Activated CD4-positive, alpha-beta T cell treated with anti-CD3 and anti-CD28 coated beads, Interleukin-2, amount 10 ng/mL, durations not matched to agents 7 days and 5 days (primary cell): Measurements from ENCODE around the gene ANKS3. TPM values are rescaled to one million over a fixed set of nuclear protein-coding genes. Genes with fewer than 3 reads are reported as not detected.

Experiments
- CTCF ChIA-PET: fragments of 350-600 bp; sonication (Branson Sonifier 250); formaldehyde crosslinking; loops from one replicate; lab custom pipeline; 2021; ENCODE audit warnings: antibody characterized with exemption; lab: Charles Lee
- POLR2A ChIA-PET: fragments of 350-600 bp; sonication (Branson Sonifier 250); formaldehyde crosslinking; loops from one replicate; lab custom pipeline; 2021; ENCODE audit warnings: antibody characterized with exemption; lab: Charles Lee
- DNase-seq: peaks from one replicate; pipeline ENCODE4 v3.0.0-alpha.2; 2020
- H3K27ac Mint-ChIP-seq: one replicate; pipeline ENCODE4 v1.8.0; 2021; ENCODE audit warnings: mild to moderate bottlenecking, moderate library complexity, mixed read lengths
- H3K27me3 Mint-ChIP-seq: one replicate; pipeline ENCODE4 v1.8.0; 2021; ENCODE audit warnings: mixed read lengths
- H3K36me3 Mint-ChIP-seq: one replicate; pipeline ENCODE4 v1.8.0; 2021; ENCODE audit warnings: low read depth, mixed read lengths
- H3K4me1 Mint-ChIP-seq: one replicate; pipeline ENCODE4 v1.8.0; 2021; ENCODE audit warnings: mixed read lengths
- H3K4me3 Mint-ChIP-seq: one replicate; pipeline ENCODE4 v1.8.0; 2021; ENCODE audit warnings: mild to moderate bottlenecking, moderate library complexity, mixed read lengths
- H3K9me3 Mint-ChIP-seq: one replicate; pipeline ENCODE4 v1.8.0; 2021; ENCODE audit warnings: mixed read lengths
- total RNA-seq, 2 experiments: library from RNA; stranded (reverse); gene quantifications; one replicate each; pipeline ENCODE4 v1.2.3, GENCODE V29; 2021

Gene ANKS3
- total RNA-seq, 2 experiments from 2014 or later, result 12.4 to 16.7 TPM

DNA sequence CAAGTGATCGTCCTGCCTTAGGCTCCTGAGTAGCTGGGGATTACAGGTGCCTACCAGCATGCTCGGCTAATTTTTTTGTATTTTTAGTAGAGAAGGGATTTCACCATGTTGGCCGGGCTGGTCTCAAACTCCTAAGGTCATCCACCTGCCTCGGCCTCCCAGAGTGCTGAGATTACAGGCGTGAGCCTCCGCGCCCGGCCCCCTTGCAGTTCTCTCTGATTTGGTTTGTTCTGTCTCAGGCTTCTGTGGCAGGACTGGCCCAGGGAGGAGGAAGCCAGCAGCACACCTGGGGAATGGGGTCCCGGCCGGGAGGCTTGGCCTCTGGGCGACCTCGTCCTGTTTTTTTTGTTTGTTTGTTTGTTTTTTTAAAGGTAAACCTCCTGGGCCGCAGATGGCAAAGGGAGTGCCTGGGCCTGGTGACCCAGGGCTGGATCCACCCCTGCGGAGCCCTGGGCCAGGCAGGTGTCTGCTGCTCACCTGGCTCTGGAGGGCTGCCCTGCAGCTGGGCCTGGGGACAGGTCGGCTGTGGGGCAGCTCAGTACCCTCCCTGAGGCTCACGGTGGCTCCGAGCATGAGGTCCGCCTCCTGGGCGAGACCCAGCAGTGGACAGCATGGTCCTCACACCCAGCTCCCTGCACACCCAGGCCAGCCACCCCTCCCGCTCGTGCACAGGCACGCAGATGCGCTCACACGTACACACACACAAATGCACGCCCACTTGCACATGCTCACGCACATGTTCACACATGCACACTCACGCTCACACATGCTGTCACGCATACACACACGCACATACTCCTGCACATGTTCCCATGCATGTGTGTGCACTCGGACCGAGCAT, 44.0 kb downstream of the ANKS3 start:
- CTCF ChIA-PET, result interaction anchor here (1.1 to 1.3 kb wide), 2 partner anchors 17 to 138 kb away, joined by 4 to 5 read pairs; no protein-coding TSS in a partner anchor

DNA sequence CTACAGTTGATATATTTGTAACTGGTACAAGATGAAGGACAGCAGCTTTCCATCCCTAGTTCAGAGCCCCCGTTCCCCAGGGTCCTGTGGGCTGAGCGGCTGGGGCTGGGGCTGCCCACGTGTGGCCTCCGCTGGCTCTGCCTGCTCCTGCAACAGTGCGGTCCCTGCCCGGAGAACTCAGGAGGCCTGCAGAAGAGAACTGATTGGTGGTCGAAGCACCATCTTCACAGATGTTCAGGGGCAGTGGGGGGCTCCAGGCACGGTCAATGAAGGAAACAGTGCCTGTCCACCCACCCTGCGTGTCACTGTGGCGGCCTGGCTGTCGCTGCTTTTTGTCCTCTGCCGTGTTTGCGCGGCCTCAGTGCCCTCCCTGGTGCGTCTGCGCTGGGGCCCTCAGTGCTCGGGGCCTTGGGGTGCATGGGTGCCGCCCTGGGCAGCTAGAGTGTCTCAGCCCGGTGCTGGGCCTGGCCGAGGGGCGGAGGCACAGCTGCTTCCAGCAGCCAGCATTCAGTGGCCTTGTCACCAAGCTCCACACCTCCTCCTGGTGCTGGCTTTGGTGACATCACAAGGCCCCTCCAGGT, 44.9 kb downstream of the ANKS3 start:
- Mint-ChIP-seq H3K27me3 (no peaks in the 10 kb centered on the region), H3K4me3 (no peak overlapping the region), H3K36me3 (peaks cover 9% of the 10 kb centered on the region), H3K27ac (no peak overlapping the region), H3K9me3 (no peaks in the 10 kb centered on the region), H3K4me1 (peaks cover 11% of the 10 kb centered on the region)
- ChIA-PET CTCF (interaction anchor here (1.1 to 1.2 kb wide), 2 partner anchors 73 to 137 kb away, joined by 3 to 5 read pairs; no protein-coding TSS in a partner anchor), POLR2A (no interaction called here)
- no peak for DNase-seq

More for the DNA sequence above, 44.0 kb downstream of the ANKS3 start:
- Mint-ChIP-seq H3K4me3 (no peak overlapping the region), H3K27me3 (no peaks in the 10 kb centered on the region), H3K27ac (no peak overlapping the region), H3K4me1 (peaks cover 13% of the 10 kb centered on the region), H3K36me3 (peaks cover 4% of the 10 kb centered on the region), H3K9me3 (no peaks in the 10 kb centered on the region)
- DNase-seq, result no peak
- POLR2A ChIA-PET, result no interaction called here

DNA sequence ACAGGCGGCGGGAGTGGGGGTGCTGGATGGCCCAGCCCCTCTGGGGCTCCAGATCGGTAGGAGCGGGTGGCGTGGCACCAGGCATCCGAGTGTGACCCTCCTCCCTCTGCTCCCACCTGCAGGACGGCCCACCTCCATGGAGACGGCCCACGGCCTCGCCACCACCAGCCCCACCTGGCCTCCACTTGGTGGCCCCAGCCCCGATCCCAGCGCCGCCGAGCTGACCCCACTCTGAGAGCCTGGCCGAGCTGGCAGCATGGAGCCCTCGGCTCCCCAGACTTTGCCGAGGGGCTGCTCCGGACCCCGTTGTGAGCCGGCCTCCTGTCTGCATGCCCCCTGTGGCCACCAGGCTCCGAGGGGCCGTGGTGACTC, 45.4 kb downstream of the ANKS3 start:
- POLR2A ChIA-PET, result no interaction called here
- Mint-ChIP-seq H3K36me3 (peaks cover 9% of the 10 kb centered on the region), H3K4me1 (peaks cover 11% of the 10 kb centered on the region), H3K27ac (no peak overlapping the region), H3K9me3 (no peaks in the 10 kb centered on the region), H3K4me3 (no peak overlapping the region), H3K27me3 (no peaks in the 10 kb centered on the region)
- CTCF ChIA-PET, result interaction anchor here (1.2 kb wide), 1 partner anchor 73 kb away, joined by 3 read pairs; no protein-coding TSS in a partner anchor
- no peak for DNase-seq

DNA sequence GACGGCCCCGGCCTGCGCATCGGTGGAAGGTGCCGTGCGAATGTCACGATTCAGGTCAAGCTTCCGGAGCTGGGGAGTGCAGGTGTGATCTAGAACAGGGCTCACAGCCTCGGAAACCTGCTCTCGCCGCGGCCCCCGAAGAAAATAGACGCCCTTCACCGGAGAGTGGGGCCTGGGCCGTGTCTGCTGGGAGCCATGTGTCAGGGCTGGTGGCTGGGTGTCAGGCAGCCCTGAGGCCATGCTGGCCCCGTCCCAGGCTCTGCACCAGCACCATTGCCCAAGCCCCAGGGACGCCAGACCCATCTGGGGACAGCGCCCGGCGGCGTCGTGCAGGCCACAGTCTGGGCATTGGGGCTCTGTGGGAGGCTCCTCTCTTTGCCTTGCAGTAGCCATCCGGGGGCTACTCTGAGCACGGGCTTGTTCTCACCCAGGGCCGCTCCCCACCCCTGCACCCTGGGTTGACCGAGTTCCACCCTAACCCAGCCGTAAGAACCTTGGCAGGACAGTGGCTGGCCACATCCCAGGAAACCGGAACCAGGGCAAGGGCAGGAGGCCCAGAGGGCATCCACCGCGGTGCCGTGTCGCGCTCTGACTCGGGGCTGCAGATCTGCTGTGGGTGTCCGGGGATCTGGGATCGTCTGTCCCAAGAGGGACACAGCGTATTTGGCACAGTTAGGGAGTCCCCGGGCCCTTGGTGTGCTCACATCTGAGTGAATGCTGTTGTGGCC, 46.0 kb downstream of the ANKS3 start:
- Mint-ChIP-seq H3K4me3 (no peak overlapping the region), H3K27ac (no peak overlapping the region), H3K4me1 (peaks cover 8% of the 10 kb centered on the region), H3K27me3 (no peaks in the 10 kb centered on the region), H3K36me3 (peaks cover 9% of the 10 kb centered on the region), H3K9me3 (no peaks in the 10 kb centered on the region)
- ChIA-PET CTCF (interaction anchor here (1.2 kb wide), 1 partner anchor 72 kb away, joined by 3 read pairs; no protein-coding TSS in a partner anchor), POLR2A (no interaction called here)
- DNase-seq, result no peak

DNA sequence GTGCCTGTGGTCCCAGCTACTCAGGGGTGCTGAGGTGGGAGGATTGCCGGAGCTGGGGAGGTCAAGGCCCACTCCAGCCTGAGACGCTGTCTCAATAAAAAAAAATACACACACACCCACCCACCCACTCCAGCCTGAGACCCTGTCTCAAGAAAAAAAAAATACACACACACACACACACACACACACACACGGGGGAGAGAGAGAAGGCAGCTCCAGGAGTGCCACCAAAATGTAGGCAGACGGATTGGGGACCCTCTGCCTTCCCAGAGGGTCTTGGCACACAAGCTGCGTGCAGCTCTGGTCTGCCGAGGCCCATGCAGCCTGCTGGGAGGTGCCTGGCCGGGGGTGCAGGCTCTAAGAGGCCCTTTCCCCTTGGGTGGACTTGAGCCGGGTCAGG, 46.7 kb downstream of the ANKS3 start:
- ChIA-PET POLR2A (no interaction called here), CTCF (interaction anchor here (0.6 kb wide), 1 partner anchor 9 kb away, joined by 3 read pairs; no protein-coding TSS in a partner anchor)
- Mint-ChIP-seq H3K27ac (no peak overlapping the region), H3K9me3 (no peaks in the 10 kb centered on the region), H3K4me1 (peaks cover 4% of the 10 kb centered on the region), H3K4me3 (no peak overlapping the region), H3K36me3 (peaks cover 9% of the 10 kb centered on the region), H3K27me3 (no peaks in the 10 kb centered on the region)
- no peak for DNase-seq

DNA sequence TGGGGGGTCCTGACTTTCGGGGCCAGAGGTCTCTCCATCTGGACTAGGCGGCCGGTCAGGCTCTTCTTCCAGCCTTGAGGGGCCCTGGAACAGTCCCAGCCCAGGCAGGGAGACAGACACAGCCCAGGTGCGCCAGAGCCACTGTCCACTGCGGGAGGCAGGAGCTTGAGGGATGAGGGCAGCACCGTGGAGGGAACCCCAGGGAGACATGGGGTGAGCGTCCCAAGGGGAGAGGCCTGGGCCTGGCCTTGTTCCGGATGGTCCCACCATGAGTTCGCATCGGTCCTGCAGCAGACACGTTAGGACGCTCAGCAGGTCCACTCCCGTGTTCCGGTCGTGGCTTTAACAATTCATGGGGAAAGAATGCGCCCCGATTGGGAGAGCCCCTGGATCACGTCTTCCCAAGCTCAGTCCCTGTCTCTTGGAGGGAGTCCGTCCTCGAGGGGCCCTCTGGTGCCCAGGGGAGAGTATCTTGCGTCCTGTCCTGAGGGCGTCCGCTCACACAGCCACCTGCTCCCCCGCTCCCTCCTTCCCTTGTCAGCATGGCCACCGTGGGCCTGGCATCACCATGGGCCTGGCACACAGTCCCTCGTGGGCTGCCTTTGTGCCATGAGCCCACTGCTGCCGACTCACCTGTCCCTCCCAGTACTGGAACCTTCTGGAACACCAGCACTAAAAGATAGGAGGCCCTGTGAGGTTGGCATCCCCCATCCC, 47.4 kb downstream of the ANKS3 start:
- DNase-seq, result no peak
- H3K36me3 Mint-ChIP-seq, result peaks cover 10% of the 10 kb centered on the region
- POLR2A ChIA-PET, result no interaction called here
- no peak overlapping the region for H3K4me3 Mint-ChIP-seq
- no peaks in the 10 kb centered on the region for H3K9me3 Mint-ChIP-seq
- CTCF ChIA-PET, result interaction anchor here (0.6 kb wide), 1 partner anchor 10 kb away, joined by 3 read pairs; no protein-coding TSS in a partner anchor
- H3K27me3 Mint-ChIP-seq, result no peaks in the 10 kb centered on the region
- H3K4me1 Mint-ChIP-seq, result peaks cover 5% of the 10 kb centered on the region
- H3K27ac Mint-ChIP-seq, result no peak overlapping the region

DNA sequence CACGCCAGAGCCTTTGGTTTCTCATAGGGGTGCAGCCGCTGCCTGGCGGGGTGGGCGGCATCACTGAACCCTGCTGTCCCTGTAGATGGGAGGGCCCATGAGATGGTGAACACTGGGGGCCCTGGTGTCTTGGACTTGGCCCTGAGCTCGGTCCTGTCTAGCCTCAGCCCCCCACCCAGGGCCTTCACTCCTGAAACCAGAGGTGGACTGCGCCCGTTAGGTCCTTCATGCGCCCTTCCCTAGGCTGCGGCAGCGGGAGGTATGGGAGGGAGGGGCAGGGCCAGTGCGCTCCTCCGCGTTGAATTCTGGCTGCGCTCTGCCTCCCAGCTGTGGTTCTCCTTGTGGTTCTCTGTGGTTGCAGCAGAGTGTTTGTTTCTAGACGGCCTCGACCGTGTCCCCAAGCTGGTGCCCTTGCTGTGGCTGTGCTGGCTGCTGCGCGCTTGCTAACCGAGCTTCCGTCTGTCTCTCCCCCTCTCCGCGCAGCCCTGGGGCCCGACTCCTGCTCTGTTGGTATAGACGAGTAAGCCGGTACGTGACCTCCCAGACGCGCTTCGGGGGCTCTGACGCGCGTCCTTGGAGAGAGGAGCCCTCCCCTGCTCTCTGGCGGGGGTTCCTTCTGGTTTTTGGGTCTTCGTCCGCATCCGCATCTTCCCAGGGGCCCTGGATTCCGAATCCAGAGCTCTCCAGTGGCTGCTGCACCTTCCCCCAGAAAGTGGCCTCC, 48.1 kb downstream of the ANKS3 start:
- ChIA-PET CTCF (no interaction called here), POLR2A (no interaction called here)
- Mint-ChIP-seq H3K27me3 (no peaks in the 10 kb centered on the region), H3K27ac (no peak overlapping the region), H3K9me3 (no peaks in the 10 kb centered on the region), H3K36me3 (peaks cover 15% of the 10 kb centered on the region), H3K4me1 (peaks cover 5% of the 10 kb centered on the region), H3K4me3 (no peak overlapping the region)
- no peak for DNase-seq

DNA sequence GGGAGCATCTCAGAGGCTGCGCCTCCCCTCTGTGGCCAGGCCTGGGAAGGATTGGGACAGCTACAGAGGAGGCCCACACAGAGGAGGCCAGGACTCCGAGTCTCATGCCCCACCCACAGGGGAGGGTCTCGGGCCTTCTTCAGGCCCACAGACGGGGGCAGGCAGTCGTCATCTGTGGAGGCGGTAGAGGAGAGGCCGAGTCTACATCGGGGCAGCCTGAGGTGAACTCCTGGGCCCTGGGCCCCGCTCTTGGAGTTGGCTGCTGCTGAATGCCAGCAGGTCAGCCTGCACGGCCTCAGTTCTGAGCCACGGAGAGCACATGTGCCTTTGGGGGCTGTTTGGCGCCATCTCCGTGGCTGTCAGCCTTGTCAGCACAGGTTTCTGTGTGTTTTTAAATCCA, 48.8 kb downstream of the ANKS3 start:
- DNase-seq, result no peak
- Mint-ChIP-seq H3K36me3 (peaks cover 15% of the 10 kb centered on the region), H3K27me3 (no peaks in the 10 kb centered on the region), H3K9me3 (no peaks in the 10 kb centered on the region), H3K4me1 (peaks cover 5% of the 10 kb centered on the region), H3K4me3 (no peak overlapping the region), H3K27ac (no peak overlapping the region)
- ChIA-PET CTCF (no interaction called here), POLR2A (no interaction called here)

DNA sequence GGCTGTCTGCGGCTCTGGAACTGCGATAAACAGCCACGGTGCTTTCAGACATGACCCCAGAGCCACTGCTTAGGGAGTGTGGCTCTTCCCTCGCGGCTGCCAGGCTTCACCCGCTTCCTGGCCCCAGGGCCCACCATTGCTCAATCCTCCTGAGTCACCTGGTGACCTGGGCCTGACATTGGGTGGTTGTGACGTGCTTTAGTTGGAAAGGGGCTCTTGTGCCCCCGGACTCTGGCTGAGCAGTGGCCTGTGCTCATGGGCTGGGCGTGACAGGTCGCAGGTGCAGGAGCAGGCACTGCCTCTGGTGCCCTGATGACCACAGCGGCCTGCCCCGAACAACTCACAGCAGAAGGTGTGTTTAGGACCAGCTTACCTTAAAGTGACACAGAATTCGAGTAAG, 49.3 kb downstream of the ANKS3 start:
- Mint-ChIP-seq H3K4me3 (no peak overlapping the region), H3K36me3 (peaks cover 15% of the 10 kb centered on the region), H3K4me1 (peaks cover 5% of the 10 kb centered on the region), H3K27ac (no peak overlapping the region), H3K27me3 (no peaks in the 10 kb centered on the region), H3K9me3 (no peaks in the 10 kb centered on the region)
- ChIA-PET CTCF (no interaction called here), POLR2A (no interaction called here)
- DNase-seq, result no peak

DNA sequence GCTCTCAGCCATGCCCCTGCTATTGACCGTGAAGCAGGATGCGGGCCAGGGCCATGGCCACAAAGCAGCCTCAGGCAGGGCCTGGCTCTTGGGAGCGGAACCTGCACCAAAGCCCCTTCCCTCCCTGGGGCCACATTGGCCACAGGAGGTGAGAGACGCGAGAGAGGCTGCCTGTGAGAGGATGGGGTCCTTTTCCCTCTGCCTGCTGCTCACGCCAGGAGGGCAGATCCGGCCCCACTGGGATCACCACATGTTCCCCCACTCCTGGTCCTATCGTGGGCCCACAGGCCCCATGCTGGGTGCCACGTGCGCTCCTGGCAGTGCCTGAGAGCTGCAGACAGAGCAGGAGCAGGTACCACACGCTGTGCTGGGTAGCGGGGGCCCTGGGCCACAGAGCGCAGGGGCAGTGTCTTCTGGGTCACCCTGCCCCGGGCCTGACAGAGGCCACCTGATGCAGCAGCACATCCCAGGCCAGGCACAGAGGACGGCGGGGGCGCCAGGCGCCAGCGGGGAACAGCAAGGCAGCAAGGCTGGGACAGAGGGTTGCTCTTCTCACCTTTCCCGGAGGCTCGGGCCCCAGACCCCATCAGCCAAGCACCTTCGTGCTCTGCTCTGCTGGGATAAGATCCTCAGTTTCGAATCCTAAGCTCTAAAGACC, 49.9 kb downstream of the ANKS3 start:
- Mint-ChIP-seq H3K4me3 (no peak overlapping the region), H3K36me3 (peaks cover 15% of the 10 kb centered on the region), H3K9me3 (no peaks in the 10 kb centered on the region), H3K27ac (no peak overlapping the region), H3K27me3 (no peaks in the 10 kb centered on the region), H3K4me1 (peaks cover 5% of the 10 kb centered on the region)
- ChIA-PET POLR2A (no interaction called here), CTCF (interaction anchor here (0.6 kb wide), 1 partner anchor 1645 kb away, joined by 5 read pairs; no protein-coding TSS in a partner anchor)
- DNase-seq, result no peak

DNA sequence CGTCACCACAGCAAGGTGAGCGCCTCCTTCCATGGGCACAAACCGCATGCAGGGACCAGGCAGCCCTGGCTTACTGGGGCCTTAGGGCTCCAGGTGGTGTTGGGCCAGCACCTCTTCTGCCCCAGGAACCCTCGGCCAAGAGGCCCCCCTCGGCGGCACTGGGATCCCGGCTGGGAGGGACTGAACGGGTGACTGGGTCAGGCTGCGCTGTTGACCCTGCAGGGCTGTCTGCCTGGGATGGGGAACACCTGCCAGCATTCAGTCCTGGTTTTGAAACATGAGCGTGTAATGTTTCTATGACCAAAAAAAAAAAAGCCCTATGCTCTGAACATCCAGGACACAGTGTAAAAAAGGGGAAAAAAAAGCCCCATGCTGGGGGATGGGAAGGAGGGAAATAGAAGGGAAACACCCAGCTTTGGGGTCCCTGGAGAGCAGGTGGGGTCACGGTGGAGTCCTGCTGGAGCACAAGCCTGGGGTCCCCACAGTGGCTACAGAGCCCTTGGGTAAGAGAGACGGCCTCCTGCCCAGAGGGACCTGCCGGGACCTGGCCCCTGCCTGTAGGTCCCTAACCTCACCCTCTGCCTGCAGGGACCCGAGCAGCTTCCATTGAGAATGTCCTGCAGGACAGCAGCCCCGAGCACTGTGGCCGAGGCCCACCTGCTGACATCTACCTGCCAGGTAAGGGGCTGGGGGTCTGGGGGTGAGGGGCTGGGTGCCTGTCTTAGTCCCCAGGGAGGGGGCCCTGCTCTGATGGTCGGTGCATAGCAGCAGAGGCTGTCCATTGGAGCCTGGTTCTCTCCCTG, 50.6 kb downstream of the ANKS3 start:
- ChIA-PET POLR2A (no interaction called here), CTCF (interaction anchor here (0.6 to 1.7 kb wide), 11 partner anchors 11 to 1644 kb away, joined by 3 to 8 read pairs (median 3); partner anchors contain the start of gene DNAAF8)
- Mint-ChIP-seq H3K27me3 (no peaks in the 10 kb centered on the region), H3K4me1 (peaks cover 10% of the 10 kb centered on the region), H3K4me3 (no peak overlapping the region), H3K9me3 (no peaks in the 10 kb centered on the region), H3K36me3 (peaks cover 15% of the 10 kb centered on the region), H3K27ac (peak overlapping the region; percentile 57)
- no peak for DNase-seq
